Erythroblast (primary cell): ENCODE measurements around the gene TYSND1.

Experiments used
- GATA1 ChIP-seq: IDR thresholded peaks from 2 replicates; pipeline ENCODE4 v1.6.1; 2011; ENCODE audit warnings: low read depth, mild to moderate bottlenecking, control low read depth, low read length, moderate library complexity
- POLR2A ChIP-seq: IDR thresholded peaks from 2 replicates; pipeline ENCODE4 v1.6.1; 2011; ENCODE audit warnings: mild to moderate bottlenecking, low read length

DNA sequence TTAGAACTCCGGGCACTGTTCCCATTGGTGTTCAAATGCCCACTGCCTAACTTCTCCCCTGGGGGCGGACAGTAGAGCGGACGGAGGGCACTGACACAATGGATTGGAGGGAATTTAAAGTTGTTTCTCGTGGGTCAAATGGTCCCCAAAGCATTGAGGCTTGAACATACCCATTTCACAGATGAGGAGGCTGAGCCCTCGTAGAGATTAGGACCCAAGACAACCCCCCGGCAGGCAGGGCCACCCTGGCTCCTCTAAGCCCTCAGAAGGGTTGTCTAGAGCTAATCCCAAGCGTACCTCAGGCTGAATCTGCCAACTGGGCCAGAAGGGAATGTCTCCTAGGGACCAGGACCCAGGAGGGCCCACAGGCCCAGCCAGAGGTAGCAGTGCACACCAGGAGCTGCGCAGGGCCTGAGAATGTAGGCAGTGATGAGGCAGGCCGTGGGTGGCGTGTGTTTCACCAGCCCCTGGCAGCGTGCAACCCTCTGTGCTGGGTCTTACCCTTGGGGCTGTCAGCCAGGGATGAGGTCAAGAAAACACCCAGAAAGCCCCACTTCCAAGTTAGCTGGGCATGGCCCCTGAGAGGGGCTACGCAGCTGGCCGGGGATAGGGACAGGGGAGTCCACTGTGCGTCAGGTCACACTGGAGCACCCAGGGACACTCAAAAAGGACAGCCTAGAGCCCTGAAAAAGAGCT lies 19.7 kb downstream of the TYSND1 start:
- TF ChIP-seq POLR2A: no peak
- no peak for TF ChIP-seq GATA1
